PC-3 (cell line): Measurements from ENCODE around the gene NOTO.

Experiments
- CTCF ChIP-seq: fragments of 300-600 bp; sonication (generic); conservative IDR thresholded peaks from 2 replicates; pipeline ENCODE4 v1.5.1; 2017; ENCODE audit warnings: antibody characterized with exemption, low read depth, mild to moderate bottlenecking, low read length
- EZH2 ChIP-seq: fragments of 300-600 bp; sonication (generic); IDR thresholded peaks from one replicate; pipeline ENCODE4 v1.6.1; 2017; ENCODE audit warnings: antibody characterized with exemption, mild to moderate bottlenecking, low read length; ENCODE audit not compliant: unreplicated experiment
- EZH2phosphoT487 ChIP-seq: fragments of 300-600 bp; sonication (generic); IDR thresholded peaks from 2 replicates; pipeline ENCODE4 v1.6.1; 2018; ENCODE audit warnings: mild to moderate bottlenecking, antibody characterized with exemption, low read length, borderline replicate concordance

GRCh38 chr2:73238976-73239375 lies 36.6 kb downstream of the NOTO start:
- TF ChIP-seq EZH2 (no peak), CTCF (no peak), EZH2phosphoT487 (no peak)
